ENCODE results near the gene CDCA5. TPM values are rescaled to one million over a fixed set of nuclear protein-coding genes. Genes with fewer than 3 reads are reported as not detected.

Gene CDCA5
- total RNA-seq, 3 donors from 2014 or later, result 2.9 to 14.6 (median 4.8) TPM

DNA sequence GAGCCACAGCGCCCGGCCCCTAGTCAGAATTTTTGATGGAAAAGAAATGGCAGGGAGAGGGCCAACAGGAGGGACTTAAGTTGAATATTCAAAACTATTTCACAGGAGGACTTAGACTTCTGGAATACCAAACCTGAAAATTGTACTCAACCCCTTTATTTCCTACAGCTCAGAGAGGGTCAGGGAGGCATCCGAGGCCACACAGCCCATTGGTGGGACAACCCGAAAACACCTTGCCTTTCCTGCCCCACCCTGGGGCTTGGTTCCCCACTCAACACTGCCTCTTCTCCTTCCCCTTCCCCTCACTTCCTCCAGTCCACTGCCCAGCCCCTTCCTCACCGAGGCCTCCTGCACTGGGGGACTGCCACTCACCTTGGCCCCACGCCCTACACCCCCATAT, 26.8 kb downstream of the CDCA5 start:
- no peak overlapping the region for H3K4me3 ChIP-seq
- H3K4me1 ChIP-seq (ENCODE audit: low read depth), result peaks cover 9% of the 10 kb centered on the region
- no peaks in the 10 kb centered on the region for H3K9me3 ChIP-seq
- no peaks in the 10 kb centered on the region for H3K36me3 ChIP-seq (ENCODE audit: low read depth)
- DNase-seq (no peak), ATAC-seq (no peak)
- intact Hi-C loops (cut with DNase I, micrococcal nuclease), result no loop called here
- no peak for TF ChIP-seq CTCF (IDR thresholded peaks at IDR 0.05)

DNA sequence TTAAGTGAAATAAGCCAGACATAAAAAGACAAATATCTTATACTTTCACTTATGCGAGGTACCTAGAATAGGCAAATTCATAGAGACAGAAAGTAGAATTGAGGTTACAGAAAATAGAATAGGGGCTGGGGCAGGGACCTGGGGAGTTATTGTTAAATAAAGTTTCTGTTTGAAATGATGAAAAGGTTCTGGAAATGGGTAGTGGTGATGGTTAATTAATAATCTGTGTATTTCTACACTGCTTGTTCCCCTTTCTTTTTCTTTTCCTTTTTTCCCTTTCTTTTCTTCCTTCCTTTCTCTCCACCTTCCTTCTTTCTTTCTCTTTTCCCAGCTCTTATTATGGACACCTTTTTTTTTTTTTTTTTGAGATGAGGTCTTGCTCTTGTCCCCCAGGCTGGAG, 28.3 kb downstream of the CDCA5 start:
- no peak for ATAC-seq
- DNase-seq, result no peak
- Histone ChIP-seq H3K9me3 (no peaks in the 10 kb centered on the region), H3K4me1 (ENCODE audit: low read depth) (peaks cover 9% of the 10 kb centered on the region), H3K36me3 (ENCODE audit: low read depth) (no peaks in the 10 kb centered on the region), H3K4me3 (no peak overlapping the region)
- TF ChIP-seq CTCF (IDR thresholded peaks at IDR 0.05), result no peak
- intact Hi-C loops (cut with DNase I, micrococcal nuclease), result no loop called here

DNA sequence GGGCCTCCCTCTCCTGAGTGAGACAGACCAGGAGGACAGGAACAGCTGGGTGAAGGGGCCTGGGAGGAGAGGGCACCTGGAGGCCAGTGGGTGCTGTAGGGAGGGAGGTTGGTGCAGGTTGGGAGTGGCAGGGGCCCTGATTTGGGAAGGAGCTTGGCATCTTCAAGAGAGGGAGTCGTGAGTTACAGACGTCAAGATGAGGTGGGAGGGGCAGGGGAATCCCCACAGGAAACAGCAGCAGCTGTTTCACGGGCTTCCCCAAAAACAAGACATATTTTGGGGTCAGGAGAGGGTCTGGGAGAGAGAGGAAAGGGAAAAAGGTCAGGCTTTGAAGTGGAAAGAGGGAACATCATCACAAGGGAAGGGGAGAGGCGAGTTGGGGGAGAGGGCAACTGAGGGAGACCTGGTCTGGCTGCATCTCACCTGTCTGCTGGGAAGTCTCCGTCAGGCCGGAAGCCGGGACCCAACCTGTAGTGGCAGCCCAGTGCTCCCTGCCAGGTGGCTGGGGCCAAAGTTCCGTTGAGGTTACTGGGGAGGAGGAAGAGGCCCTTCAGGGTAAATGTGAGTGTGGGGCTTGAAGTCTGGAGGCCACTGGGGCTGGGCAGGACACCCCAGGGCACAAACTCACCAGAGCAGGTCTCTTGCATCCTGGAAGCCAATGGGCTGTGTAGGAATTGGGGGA, 29.9 kb downstream of the CDCA5 start:
- intact Hi-C loops (cut with DNase I, micrococcal nuclease), result no loop called here
- no peak for DNase-seq
- ATAC-seq, result peak; percentile 40
- no peak for TF ChIP-seq CTCF (IDR thresholded peaks at IDR 0.05)
- peaks cover 9% of the 10 kb centered on the region for H3K4me1 ChIP-seq (ENCODE audit: low read depth)
- no peak overlapping the region for H3K4me3 ChIP-seq
- no peaks in the 10 kb centered on the region for H3K9me3 ChIP-seq
- no peaks in the 10 kb centered on the region for H3K36me3 ChIP-seq (ENCODE audit: low read depth)

DNA sequence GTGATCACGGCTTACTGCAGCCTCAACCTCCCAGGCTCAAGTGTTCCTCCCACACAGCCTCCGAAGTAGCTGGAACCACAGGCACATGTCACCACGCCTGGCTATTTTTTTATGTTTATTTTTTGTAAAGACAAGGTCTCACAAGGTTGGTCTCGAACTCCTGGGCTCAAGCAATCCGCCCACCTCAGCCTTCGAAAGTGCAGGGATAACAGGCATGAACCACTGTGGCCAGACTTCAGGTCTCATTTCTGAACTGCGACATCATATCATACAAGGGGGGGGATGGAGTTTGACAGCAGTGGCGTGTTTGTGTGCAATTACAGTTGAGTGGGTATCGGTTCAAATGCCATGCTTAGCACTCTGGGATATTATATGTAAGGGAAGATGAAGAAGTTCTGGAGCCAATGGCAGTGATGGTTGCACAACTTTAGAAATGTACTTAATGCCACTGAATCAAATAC, 32.4 kb downstream of the CDCA5 start:
- H3K4me3 ChIP-seq, result no peak overlapping the region
- TF ChIP-seq CTCF (IDR thresholded peaks at IDR 0.05), result no peak
- no peaks in the 10 kb centered on the region for H3K9me3 ChIP-seq
- no peak for DNase-seq
- H3K36me3 ChIP-seq (ENCODE audit: low read depth), result no peaks in the 10 kb centered on the region
- no peak for ATAC-seq
- intact Hi-C loops (cut with DNase I, micrococcal nuclease), result no loop called here
- no peaks in the 10 kb centered on the region for H3K4me1 ChIP-seq (ENCODE audit: low read depth)

DNA sequence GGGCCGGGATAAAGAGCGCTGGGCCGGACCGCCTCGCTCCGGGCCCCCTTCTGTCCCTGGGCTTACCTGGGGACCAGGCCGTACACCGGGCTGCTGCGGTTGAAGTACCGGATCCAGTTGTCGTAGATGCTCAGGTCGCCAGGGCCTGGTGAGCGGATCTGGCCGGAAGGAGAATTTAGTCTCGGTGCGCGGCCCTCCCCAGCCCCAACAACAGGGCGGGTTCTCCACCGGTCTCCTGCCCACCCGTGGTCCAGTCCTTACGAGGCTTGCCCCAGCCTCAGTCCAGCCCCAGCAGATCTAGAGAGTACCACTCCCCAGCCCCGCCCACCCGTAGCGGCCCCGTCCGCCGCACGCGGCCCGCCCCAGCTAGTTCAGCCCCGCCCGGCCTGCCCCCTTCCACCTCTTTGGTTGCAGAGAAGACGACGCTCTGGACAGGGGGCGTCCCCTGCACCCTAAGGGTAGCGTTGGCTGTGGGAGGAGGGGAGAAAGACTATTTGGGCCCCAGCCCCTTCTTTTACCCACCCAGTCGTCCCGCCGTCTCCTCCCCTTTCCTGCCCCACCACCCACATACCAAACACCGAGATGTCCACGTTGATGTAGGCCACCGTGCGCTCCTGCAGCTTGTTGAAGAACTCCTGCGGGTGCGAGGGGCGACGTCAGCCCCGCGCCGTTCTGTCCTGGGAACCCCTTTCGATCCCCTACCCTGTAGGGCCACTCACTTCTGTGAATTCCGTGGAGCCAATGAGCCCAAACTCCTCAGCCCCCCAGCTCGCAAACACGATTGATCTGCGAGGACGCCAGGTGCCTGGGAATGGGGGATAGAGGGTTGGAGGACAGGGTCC, 36.0 kb downstream of the CDCA5 start:
- intact Hi-C loops (cut with DNase I, micrococcal nuclease), result no loop called here
- ATAC-seq (peak; percentile 49), DNase-seq (no peak)
- H3K4me1 ChIP-seq (ENCODE audit: low read depth), result peaks cover 7% of the 10 kb centered on the region
- H3K36me3 ChIP-seq (ENCODE audit: low read depth), result no peaks in the 10 kb centered on the region
- no peaks in the 10 kb centered on the region for H3K9me3 ChIP-seq
- H3K4me3 ChIP-seq, result no peak overlapping the region
- TF ChIP-seq CTCF (IDR thresholded peaks at IDR 0.05), result no peak
